Activated naive CD4-positive, alpha-beta T cell treated with anti-CD3 and anti-CD28 coated beads, Interleukin-2, amount 50 U/mL, for 16 hours (primary cell): ENCODE data around the gene DNAH6.

Experiments
- DNase-seq: peaks from one replicate; pipeline ENCODE4 v3.0.0-alpha.2; 2020

Gene DNAH6

GRCh38 chr2:84808279-84808678 lies 292.0 kb downstream of the DNAH6 start:
- no peak for DNase-seq

- no peak for DNase-seq
These were observed 295.6 kb downstream of the DNAH6 start for GRCh38 chr2:84811839-84812431.

- no peak for DNase-seq
These were observed 298.8 kb downstream of the DNAH6 start for GRCh38 chr2:84815146-84815545.

GRCh38 chr2:84816426-84817026 lies 300.2 kb downstream of the DNAH6 start:
- no peak for DNase-seq

GRCh38 chr2:84817239-84817655 lies 300.9 kb downstream of the DNAH6 start:
- no peak for DNase-seq

GRCh38 chr2:84821806-84822205 lies 305.5 kb downstream of the DNAH6 start:
- DNase-seq: no peak

- no peak for DNase-seq
These were observed 306.9 kb downstream of the DNAH6 start for GRCh38 chr2:84823229-84823628.

- DNase-seq: no peak
These were observed 307.5 kb downstream of the DNAH6 start for GRCh38 chr2:84823788-84824187.

GRCh38 chr2:84827978-84828575 lies 311.8 kb downstream of the DNAH6 start:
- no peak for DNase-seq

- no peak for DNase-seq
These were observed 313.4 kb downstream of the DNAH6 start for GRCh38 chr2:84829693-84830092.

GRCh38 chr2:84830095-84830494 lies 313.8 kb downstream of the DNAH6 start:
- DNase-seq: no peak

- no peak for DNase-seq
These were observed 314.6 kb downstream of the DNAH6 start for GRCh38 chr2:84830758-84831500.

- no peak for DNase-seq
These were observed 316.6 kb downstream of the DNAH6 start for GRCh38 chr2:84832772-84833461.

GRCh38 chr2:84833481-84834150 lies 317.3 kb downstream of the DNAH6 start:
- no peak for DNase-seq

GRCh38 chr2:84836215-84836614 lies 319.9 kb downstream of the DNAH6 start:
- no peak for DNase-seq

GRCh38 chr2:84838434-84839145 lies 322.3 kb downstream of the DNAH6 start:
- no peak for DNase-seq

- DNase-seq: no peak
These were observed 323.6 kb downstream of the DNAH6 start for GRCh38 chr2:84839851-84840250.

- DNase-seq: no peak
These were observed 324.0 kb downstream of the DNAH6 start for GRCh38 chr2:84840306-84840705.

- DNase-seq: no peak
These were observed 325.3 kb downstream of the DNAH6 start for GRCh38 chr2:84841577-84841976.

- no peak for DNase-seq
These were observed 327.8 kb downstream of the DNAH6 start for GRCh38 chr2:84844141-84844540.

GRCh38 chr2:84846041-84846663 lies 329.9 kb downstream of the DNAH6 start:
- DNase-seq: no peak

GRCh38 chr2:84846741-84847142 lies 330.4 kb downstream of the DNAH6 start:
- no peak for DNase-seq
